MCF 10A (cell line): Measurements from ENCODE around the gene ACAP2. TPM values are rescaled to one million over a fixed set of nuclear protein-coding genes. Genes with fewer than 3 reads are reported as not detected.

Experiments
- BruUV-seq: library from RNA; stranded (reverse); fragments of 400-500 nt; replicated peaks from 2 replicates; lab custom pipeline; 2021; lab: Mats Ljungman, UMichigan
- CTCF ChIA-PET: fragments of 300-600 bp; sonication (Branson Sonifier 250); formaldehyde crosslinking; extraction: SDS; loops from one replicate; lab custom pipeline; 2021; ENCODE audit warnings: antibody characterized with exemption, inconsistent platforms; lab: Yijun Ruan, JAX
- POLR2A ChIA-PET: fragments of 300-600, 350-650 bp; sonication (Branson Sonifier 250); formaldehyde crosslinking; extraction: SDS; loops from one replicate; lab custom pipeline; 2020; ENCODE audit warnings: antibody characterized with exemption, inconsistent platforms; lab: Yijun Ruan, JAX
- DNase-seq: peaks from one replicate; pipeline ENCODE4 v3.0.0-alpha.2; 2018; ENCODE audit not compliant: unreplicated experiment
- H3K27ac Mint-ChIP-seq: one replicate; pipeline ENCODE4 v1.8.0; 2022; ENCODE audit warnings: mild to moderate bottlenecking, low read depth, mixed read lengths; ENCODE audit not compliant: unreplicated experiment
- H3K27me3 Mint-ChIP-seq: one replicate; pipeline ENCODE4 v1.8.0; 2022; ENCODE audit warnings: mixed read lengths; ENCODE audit not compliant: insufficient read depth, unreplicated experiment
- H3K36me3 Mint-ChIP-seq: one replicate; pipeline ENCODE4 v1.8.0; 2022; ENCODE audit warnings: mild to moderate bottlenecking, moderate library complexity, mixed read lengths; ENCODE audit not compliant: insufficient read depth, unreplicated experiment
- H3K4me1 Mint-ChIP-seq: one replicate; pipeline ENCODE4 v1.8.0; 2022; ENCODE audit warnings: mixed read lengths; ENCODE audit not compliant: insufficient read depth, unreplicated experiment
- H3K4me3 Mint-ChIP-seq: one replicate; pipeline ENCODE4 v1.8.0; 2022; ENCODE audit warnings: mild to moderate bottlenecking, moderate library complexity, mixed read lengths; ENCODE audit not compliant: unreplicated experiment
- H3K9me3 Mint-ChIP-seq: one replicate; pipeline ENCODE4 v1.8.0; 2022; ENCODE audit warnings: mixed read lengths; ENCODE audit not compliant: unreplicated experiment
- CTCF ChIP-seq: fragments of 200-600 bp; IDR thresholded peaks from one replicate; pipeline ENCODE4 v1.8.0; 2022; ENCODE audit warnings: antibody characterized with exemption, mild to moderate bottlenecking; ENCODE audit not compliant: unreplicated experiment
- intact Hi-C: fragments of 100-400 bp; cut with micrococcal nuclease; formaldehyde crosslinking; loops from 2 replicates; pipeline ENCODE4 v1.14.1; 2022
- total RNA-seq: library from RNA; stranded (reverse); gene quantifications from 2 replicates; pipeline ENCODE4 v1.2.3, GENCODE V29; 2022

The ACAP2 gene
- total RNA-seq, 1 experiment from 2014 or later = 53.2 TPM

GRCh38 chr3:195255176-195255500 is 187.7 kb downstream of the ACAP2 start:
- H3K9me3 Mint-ChIP-seq = no peaks in the 10 kb centered on the region
- H3K27me3 Mint-ChIP-seq = no peaks in the 10 kb centered on the region
- H3K4me1 Mint-ChIP-seq = no peaks in the 10 kb centered on the region
- ChIA-PET CTCF (interaction anchor here (0.6 to 3.3 kb wide), 4 partner anchors 14 to 584 kb away, joined by 4 to 17 read pairs (median 6); partner anchors contain the start of gene LSG1), POLR2A (interaction anchor here (0.7 kb wide), 1 partner anchor 306 kb away, joined by 3 read pairs; no protein-coding TSS in a partner anchor)
- DNase-seq = no peak
- TF ChIP-seq CTCF = no peak
- intact Hi-C loops = no loop called here
- no TSS peak for BruUV-seq
- no peaks in the 10 kb centered on the region for H3K36me3 Mint-ChIP-seq
- H3K4me3 Mint-ChIP-seq = no peak overlapping the region
- peak overlapping the region; percentile 25 for H3K27ac Mint-ChIP-seq

- intact Hi-C loops = no loop called here
- no peaks in the 10 kb centered on the region for H3K9me3 Mint-ChIP-seq
- no peak overlapping the region for H3K4me3 Mint-ChIP-seq
- H3K27me3 Mint-ChIP-seq = no peaks in the 10 kb centered on the region
- ChIA-PET POLR2A (no interaction called here), CTCF (interaction anchor here (0.6 to 3.3 kb wide), 3 partner anchors 316 to 583 kb away, joined by 4 to 17 read pairs (median 9); partner anchors contain the start of gene LSG1)
- BruUV-seq = no TSS peak
- no peak for TF ChIP-seq CTCF
- H3K27ac Mint-ChIP-seq = peak overlapping the region; percentile 25
- no peak for DNase-seq
- H3K4me1 Mint-ChIP-seq = no peaks in the 10 kb centered on the region
- H3K36me3 Mint-ChIP-seq = no peaks in the 10 kb centered on the region
Observed at GRCh38 chr3:195254454-195255175, 188.2 kb downstream of the ACAP2 start.

GRCh38 chr3:195253923-195254432 is 188.8 kb downstream of the ACAP2 start:
- intact Hi-C loops = no loop called here

More at GRCh38 chr3:195253923-195254432, 188.8 kb downstream of the ACAP2 start:
- Mint-ChIP-seq H3K4me1 (no peaks in the 10 kb centered on the region), H3K4me3 (no peak overlapping the region), H3K9me3 (no peaks in the 10 kb centered on the region), H3K27me3 (no peaks in the 10 kb centered on the region), H3K36me3 (no peaks in the 10 kb centered on the region), H3K27ac (peak overlapping the region; percentile 25)
- TF ChIP-seq CTCF = no peak
- ChIA-PET CTCF (interaction anchor here (0.7 kb wide), 1 partner anchor 114 kb away, joined by 3 read pairs; no protein-coding TSS in a partner anchor), POLR2A (no interaction called here)
- DNase-seq = no peak
- BruUV-seq = no TSS peak
